Measurements from ENCODE around the gene MST1R.

Gene MST1R

GRCh38 chr3:49895791-49896190, 7.9 kb downstream of the MST1R start:
- H3K14ac ChIP-seq (ENCODE audit: low read length): no peak overlapping the region
- no peak overlapping the region for H2BK12ac ChIP-seq (ENCODE audit: low read length)
- no peaks in the 10 kb centered on the region for H3K9me3 ChIP-seq (replicated peaks in 1 of 2; ENCODE audit: control insufficient read depth in 2 of 2, insufficient read depth in 1 of 2, low read depth in 1 of 2, low read length in 2 of 2)
- H3K9ac ChIP-seq (ENCODE audit: low read depth, low read length, poor library complexity): peak overlapping the region; percentile 7
- H3K4ac ChIP-seq (ENCODE audit: low read length): no peak overlapping the region
- peak overlapping the region; percentile 21 for H2BK15ac ChIP-seq (ENCODE audit: low read length)
- WGBS, 2 donors (ENCODE audit: extremely low coverage in 2 of 2, insufficient read length in 2 of 2, insufficient replicate concordance in 1 of 2): no CpG with 5 or more reads among the region's 9 CpGs
- H3K79me1 ChIP-seq (ENCODE audit: low read depth, low read length): no peaks in the 10 kb centered on the region
- no peaks in the 10 kb centered on the region for H3K36me3 ChIP-seq (replicated peaks in 1 of 2; ENCODE audit: control insufficient read depth in 2 of 2, insufficient read depth in 2 of 2, low read length in 2 of 2)
- no peak overlapping the region for H3K27ac ChIP-seq (replicated peaks; ENCODE audit: low read length)
- H2BK120ac ChIP-seq (ENCODE audit: low read depth, low read length): peak overlapping the region; percentile 89
- H3K23ac ChIP-seq (ENCODE audit: low read depth, low read length, poor library complexity): no peak overlapping the region
- peak overlapping the region; percentile 29 for H2BK5ac ChIP-seq (ENCODE audit: low read length)
- no peak overlapping the region for H4K8ac ChIP-seq (ENCODE audit: low read depth, low read length)
- no peak overlapping the region for H3K4me2 ChIP-seq (ENCODE audit: insufficient read depth, low read length, poor library complexity, severe bottlenecking)
- H3K4me3 ChIP-seq (ENCODE audit: low read length in 2 of 2): peak overlapping the region in 1 of 2 donors; percentile 23
- H2AFZ ChIP-seq (ENCODE audit: low read length): no peak overlapping the region
- no peak overlapping the region for H4K91ac ChIP-seq (ENCODE audit: low read depth, low read length, poor library complexity)
- no peaks in the 10 kb centered on the region for H3K4me1 ChIP-seq (ENCODE audit: control insufficient read depth in 2 of 2, insufficient read depth in 1 of 2, low read depth in 1 of 2, low read length in 2 of 2)
- no peak for DNase-seq (ENCODE audit: low spot score)
- H2AK5ac ChIP-seq (ENCODE audit: low read depth, low read length): peak overlapping the region; percentile 4
- H3K27me3 ChIP-seq (ENCODE audit: control insufficient read depth in 3 of 3, insufficient read depth in 3 of 3, low read depth in 1 of 3, low read length in 3 of 3): no peaks in the 10 kb centered on the region
- peak overlapping the region; percentile 13 for H3K18ac ChIP-seq (ENCODE audit: low read length)

GRCh38 chr3:49889296-49889695, 14.4 kb downstream of the MST1R start:
- Histone ChIP-seq H3K18ac (ENCODE audit: low read length) (no peak overlapping the region), H3K27ac (replicated peaks; ENCODE audit: low read length) (no peak overlapping the region), H2AK5ac (ENCODE audit: low read depth, low read length) (peak overlapping the region; percentile 66), H3K14ac (ENCODE audit: low read length) (no peak overlapping the region), H3K4ac (ENCODE audit: low read length) (no peak overlapping the region), H2BK5ac (ENCODE audit: low read length) (no peak overlapping the region), H2BK120ac (ENCODE audit: low read depth, low read length) (no peak overlapping the region), H3K4me3 (ENCODE audit: low read length in 2 of 2) (no peak overlapping the region), H3K9me3 (replicated peaks in 1 of 2; ENCODE audit: control insufficient read depth in 2 of 2, insufficient read depth in 1 of 2, low read depth in 1 of 2, low read length in 2 of 2) (peaks cover 0 to 2% of the 10 kb centered on the region in 2 donors), H2BK12ac (ENCODE audit: low read length) (no peak overlapping the region), H3K4me1 (ENCODE audit: control insufficient read depth in 2 of 2, insufficient read depth in 1 of 2, low read depth in 1 of 2, low read length in 2 of 2) (peaks cover 1 to 9% of the 10 kb centered on the region in 2 donors), H2AFZ (ENCODE audit: low read length) (peak overlapping the region; percentile 24), H4K8ac (ENCODE audit: low read depth, low read length) (no peak overlapping the region), H3K4me2 (ENCODE audit: insufficient read depth, low read length, poor library complexity, severe bottlenecking) (no peak overlapping the region), H3K27me3 (ENCODE audit: control insufficient read depth in 3 of 3, insufficient read depth in 3 of 3, low read depth in 1 of 3, low read length in 3 of 3) (no peaks in the 10 kb centered on the region), H4K91ac (ENCODE audit: low read depth, low read length, poor library complexity) (no peak overlapping the region), H3K9ac (ENCODE audit: low read depth, low read length, poor library complexity) (no peak overlapping the region), H3K79me1 (ENCODE audit: low read depth, low read length) (no peaks in the 10 kb centered on the region), H2BK15ac (ENCODE audit: low read length) (no peak overlapping the region), H3K36me3 (replicated peaks in 1 of 2; ENCODE audit: control insufficient read depth in 2 of 2, insufficient read depth in 2 of 2, low read length in 2 of 2) (no peaks in the 10 kb centered on the region), H3K23ac (ENCODE audit: low read depth, low read length, poor library complexity) (no peak overlapping the region)
- no CpG with 5 or more reads among the region's 10 CpGs for WGBS, 2 donors (ENCODE audit: extremely low coverage in 2 of 2, insufficient read length in 2 of 2, insufficient replicate concordance in 1 of 2)
- no peak for DNase-seq (ENCODE audit: low spot score)

- no peak overlapping the region for H3K4me2 ChIP-seq (ENCODE audit: insufficient read depth, low read length, poor library complexity, severe bottlenecking)
- H2BK5ac ChIP-seq (ENCODE audit: low read length): no peak overlapping the region
- H4K91ac ChIP-seq (ENCODE audit: low read depth, low read length, poor library complexity): peak overlapping the region; percentile 22
Measured at GRCh38 chr3:49886922-49887265, 16.8 kb downstream of the MST1R start.

GRCh38 chr3:49883998-49884397, 19.7 kb downstream of the MST1R start:
- H3K27ac ChIP-seq (replicated peaks; ENCODE audit: low read length): no peak overlapping the region
- no peaks in the 10 kb centered on the region for H3K36me3 ChIP-seq (replicated peaks in 1 of 2; ENCODE audit: control insufficient read depth in 2 of 2, insufficient read depth in 2 of 2, low read length in 2 of 2)
- H4K91ac ChIP-seq (ENCODE audit: low read depth, low read length, poor library complexity): peak overlapping the region; percentile 38
- H3K79me1 ChIP-seq (ENCODE audit: low read depth, low read length): no peaks in the 10 kb centered on the region
- no peak overlapping the region for H3K9ac ChIP-seq (ENCODE audit: low read depth, low read length, poor library complexity)
- no peak overlapping the region for H2BK12ac ChIP-seq (ENCODE audit: low read length)
- WGBS, 2 donors (ENCODE audit: extremely low coverage in 2 of 2, insufficient read length in 2 of 2, insufficient replicate concordance in 1 of 2): no CpG with 5 or more reads among the region's 4 CpGs
- peak overlapping the region; percentile 60 for H2BK15ac ChIP-seq (ENCODE audit: low read length)
- no peak overlapping the region for H3K4me2 ChIP-seq (ENCODE audit: insufficient read depth, low read length, poor library complexity, severe bottlenecking)
- peaks cover 0 to 2% of the 10 kb centered on the region in 2 donors for H3K9me3 ChIP-seq (replicated peaks in 1 of 2; ENCODE audit: control insufficient read depth in 2 of 2, insufficient read depth in 1 of 2, low read depth in 1 of 2, low read length in 2 of 2)
- H2BK120ac ChIP-seq (ENCODE audit: low read depth, low read length): peak overlapping the region; percentile 18
- no peak overlapping the region for H2AFZ ChIP-seq (ENCODE audit: low read length)
- H3K18ac ChIP-seq (ENCODE audit: low read length): no peak overlapping the region
- no peak overlapping the region for H3K4me3 ChIP-seq (ENCODE audit: low read length in 2 of 2)
- H2BK5ac ChIP-seq (ENCODE audit: low read length): no peak overlapping the region
- peak overlapping the region; percentile 60 for H2AK5ac ChIP-seq (ENCODE audit: low read depth, low read length)
- H3K14ac ChIP-seq (ENCODE audit: low read length): no peak overlapping the region
- peak overlapping the region; percentile 71 for H3K23ac ChIP-seq (ENCODE audit: low read depth, low read length, poor library complexity)
- no peaks in the 10 kb centered on the region for H3K27me3 ChIP-seq (ENCODE audit: control insufficient read depth in 3 of 3, insufficient read depth in 3 of 3, low read depth in 1 of 3, low read length in 3 of 3)
- DNase-seq (ENCODE audit: low spot score): no peak
- H4K8ac ChIP-seq (ENCODE audit: low read depth, low read length): no peak overlapping the region
- peaks cover 22 to 31% of the 10 kb centered on the region in 2 donors for H3K4me1 ChIP-seq (ENCODE audit: control insufficient read depth in 2 of 2, insufficient read depth in 1 of 2, low read depth in 1 of 2, low read length in 2 of 2)
- no peak overlapping the region for H3K4ac ChIP-seq (ENCODE audit: low read length)

More at GRCh38 chr3:49886922-49887265, 16.8 kb downstream of the MST1R start:
- H2BK120ac ChIP-seq (ENCODE audit: low read depth, low read length): no peak overlapping the region
- H3K23ac ChIP-seq (ENCODE audit: low read depth, low read length, poor library complexity): no peak overlapping the region
- H3K79me1 ChIP-seq (ENCODE audit: low read depth, low read length): no peaks in the 10 kb centered on the region
- H3K18ac ChIP-seq (ENCODE audit: low read length): no peak overlapping the region
- H2BK15ac ChIP-seq (ENCODE audit: low read length): no peak overlapping the region
- H3K9ac ChIP-seq (ENCODE audit: low read depth, low read length, poor library complexity): no peak overlapping the region
- H3K4me3 ChIP-seq (ENCODE audit: low read length in 2 of 2): no peak overlapping the region
- H2BK12ac ChIP-seq (ENCODE audit: low read length): no peak overlapping the region
- H4K8ac ChIP-seq (ENCODE audit: low read depth, low read length): no peak overlapping the region
- H3K27me3 ChIP-seq (ENCODE audit: control insufficient read depth in 3 of 3, insufficient read depth in 3 of 3, low read depth in 1 of 3, low read length in 3 of 3): no peaks in the 10 kb centered on the region
- no peak overlapping the region for H3K27ac ChIP-seq (replicated peaks; ENCODE audit: low read length)
- DNase-seq (ENCODE audit: low spot score): no peak
- peaks cover 0 to 2% of the 10 kb centered on the region in 2 donors for H3K9me3 ChIP-seq (replicated peaks in 1 of 2; ENCODE audit: control insufficient read depth in 2 of 2, insufficient read depth in 1 of 2, low read depth in 1 of 2, low read length in 2 of 2)
- peaks cover 9 to 10% of the 10 kb centered on the region in 2 donors for H3K4me1 ChIP-seq (ENCODE audit: control insufficient read depth in 2 of 2, insufficient read depth in 1 of 2, low read depth in 1 of 2, low read length in 2 of 2)
- H3K36me3 ChIP-seq (replicated peaks in 1 of 2; ENCODE audit: control insufficient read depth in 2 of 2, insufficient read depth in 2 of 2, low read length in 2 of 2): no peaks in the 10 kb centered on the region
- no peak overlapping the region for H3K4ac ChIP-seq (ENCODE audit: low read length)
- H3K14ac ChIP-seq (ENCODE audit: low read length): no peak overlapping the region
- no peak overlapping the region for H2AFZ ChIP-seq (ENCODE audit: low read length)
- H2AK5ac ChIP-seq (ENCODE audit: low read depth, low read length): no peak overlapping the region

Measured in neuronal stem cell (in vitro differentiated cells).